CD14-positive monocyte (primary cell): ENCODE data around the gene OFD1. TPM values are rescaled to one million over a fixed set of nuclear protein-coding genes. Genes with fewer than 3 reads are reported as not detected.
A peak's percentile ranks its signal among the peaks of the same experiment; 100 is the strongest.

ENCODE experiments used
- DNase-seq, 3 donors: peaks; one replicate each; pipeline ENCODE4 v3.0.0-alpha.2; 2011 to 2022
- H2AFZ ChIP-seq: 2 replicates; pipeline ENCODE4 v1.6.0; 2012; ENCODE audit warnings: mild to moderate bottlenecking, low read depth, low read length, inconsistent platforms; ENCODE audit not compliant: insufficient read depth, poor library complexity, severe bottlenecking
- H3K27ac ChIP-seq, 2 donors: 1 replicate in 1 of 2; 2 replicates in 1 of 2; pipeline ENCODE4 v1.5.1; 2012 to 2013; ENCODE audit warnings: low read length in 2 of 2, control low read depth in 1 of 2, inconsistent platforms in 1 of 2, low read depth in 1 of 2, mild to moderate bottlenecking in 1 of 2
- H3K27me3 ChIP-seq, 2 donors: one replicate each; pipeline versions ENCODE4 v1.6.0 to v1.6.1; 2011 to 2013; ENCODE audit warnings: low read length in 2 of 2; ENCODE audit not compliant: control insufficient read depth in 2 of 2, insufficient read depth in 2 of 2
- H3K36me3 ChIP-seq, 2 donors: replicated peaks in 1 of 2; 1 replicate in 1 of 2; 2 replicates in 1 of 2; pipeline versions ENCODE4 v1.5.1 to v1.6.1; 2012 to 2013; ENCODE audit warnings: low read length in 2 of 2, control low read depth in 1 of 2, inconsistent platforms in 1 of 2, mild to moderate bottlenecking in 1 of 2; ENCODE audit not compliant: insufficient read depth in 2 of 2, control insufficient read depth in 1 of 2
- H3K4me1 ChIP-seq, 2 donors: 1 replicate in 1 of 2; 2 replicates in 1 of 2; pipeline versions ENCODE4 v1.5.1 to v1.6.1; 2012 to 2013; ENCODE audit warnings: low read length in 2 of 2, control low read depth in 1 of 2, inconsistent platforms in 1 of 2, mild to moderate bottlenecking in 1 of 2, moderate library complexity in 1 of 2; ENCODE audit not compliant: insufficient read depth in 2 of 2, control insufficient read depth in 1 of 2
- H3K4me2 ChIP-seq: replicated peaks from 2 replicates; pipeline ENCODE3; 2012; ENCODE audit warnings: low read length, moderate library complexity, mild to moderate bottlenecking; ENCODE audit not compliant: poor library complexity, severe bottlenecking; ENCODE audit errors: extremely low read depth
- H3K4me3 ChIP-seq, 3 experiments: fragments of 200-600 bp in 1 of 3; sonication (generic) in 1 of 3; replicated peaks in 1 of 3; 1 replicate in 2 of 3; 2 replicates in 1 of 3; pipeline ENCODE4 v1.5.1; 2011 to 2013; ENCODE audit warnings: low read length in 3 of 3, mild to moderate bottlenecking in 3 of 3, control low read depth in 2 of 3, low read depth in 2 of 3, inconsistent platforms in 1 of 3, moderate library complexity in 1 of 3
- H3K79me2 ChIP-seq: 2 replicates; pipeline ENCODE4 v1.6.0; 2012; ENCODE audit warnings: mild to moderate bottlenecking, control low read depth, inconsistent platforms, low read length, moderate library complexity; ENCODE audit not compliant: insufficient read depth
- H3K9ac ChIP-seq: 2 replicates; pipeline ENCODE4 v1.6.0; 2017; ENCODE audit warnings: low read length, mild to moderate bottlenecking; ENCODE audit not compliant: insufficient read depth, poor library complexity, severe bottlenecking
- H3K9me3 ChIP-seq, 2 donors: replicated peaks in 1 of 2; 1 replicate in 1 of 2; 2 replicates in 1 of 2; pipeline versions ENCODE4 v1.5.1 to v1.6.1; 2012 to 2013; ENCODE audit warnings: low read length in 2 of 2, control low read depth in 1 of 2; ENCODE audit not compliant: control insufficient read depth in 1 of 2, insufficient read depth in 1 of 2
- H4K20me1 ChIP-seq: 2 replicates; pipeline ENCODE4 v1.6.0; 2012; ENCODE audit warnings: mild to moderate bottlenecking, low read length, control low read depth, moderate library complexity; ENCODE audit not compliant: insufficient read depth
- H3K27ac Mint-ChIP-seq, 7 donors: one replicate each; pipeline ENCODE4 v1.8.0; 2020; ENCODE audit warnings: mild to moderate bottlenecking in 7 of 7, mixed read lengths in 7 of 7, moderate library complexity in 6 of 7, inconsistent platforms in 2 of 7
- H3K27me3 Mint-ChIP-seq, 3 donors: one replicate each; pipeline ENCODE4 v1.8.0; 2021 to 2022; ENCODE audit warnings: low read depth in 3 of 3, mild to moderate bottlenecking in 3 of 3, mixed read lengths in 3 of 3, moderate library complexity in 3 of 3, inconsistent platforms in 1 of 3
- H3K36me3 Mint-ChIP-seq, 2 donors: one replicate each; pipeline ENCODE4 v1.8.0; 2020; ENCODE audit warnings: mixed read lengths in 2 of 2, inconsistent platforms in 1 of 2, mild to moderate bottlenecking in 1 of 2
- H3K4me1 Mint-ChIP-seq: one replicate; pipeline ENCODE4 v1.8.0; 2020; ENCODE audit warnings: mild to moderate bottlenecking, mixed read lengths
- H3K4me3 Mint-ChIP-seq, 2 donors: one replicate each; pipeline ENCODE4 v1.8.0; 2020; ENCODE audit warnings: mild to moderate bottlenecking in 2 of 2, mixed read lengths in 2 of 2, moderate library complexity in 1 of 2
- H3K9me3 Mint-ChIP-seq, 7 donors: one replicate each; pipeline ENCODE4 v1.8.0; 2020 to 2022; ENCODE audit warnings: mixed read lengths in 7 of 7, mild to moderate bottlenecking in 6 of 7, moderate library complexity in 6 of 7, inconsistent platforms in 2 of 7
- WGBS: methylation state at CpG from one replicate; pipeline ENCODE4 v1.1.5; 2013; ENCODE audit warnings: missing lambda C conversion rate; ENCODE audit not compliant: insufficient coverage; 5-methylcytosine and 5-hydroxymethylcytosine counted together
- intact Hi-C, 2 donors: fragments of 100-400 bp; cut with micrococcal nuclease; formaldehyde crosslinking; loops; one replicate each; pipeline versions ENCODE4 v1.15.0 to v1.15.1; 2023
- polyA plus RNA-seq, 3 donors: library from polyadenylated mRNA; depleted of rRNA in 1 of 3; unstranded in 2 of 3; stranded (reverse) in 1 of 3; fragments of 300-500 nt in 2 of 3; fragments of >200 nt in 1 of 3; fragmentation: Illumina TruSeq in 2 of 3; gene quantifications; 1 replicate in 2 of 3; 2 replicates in 1 of 3; pipeline ENCODE4 v1.2.3, GENCODE V29; 2012 to 2021
- TF ChIP-seq, protein P1 (sequence below): fragments of 200-600 bp; IDR thresholded peaks from one replicate; pipeline ENCODE4 v1.8.0; 2022; ENCODE audit warnings: antibody characterized with exemption, mild to moderate bottlenecking

The OFD1 gene
- polyA plus RNA-seq, 3 donors, result 2.4 to 10.2 (median 2.9) TPM

DNA sequence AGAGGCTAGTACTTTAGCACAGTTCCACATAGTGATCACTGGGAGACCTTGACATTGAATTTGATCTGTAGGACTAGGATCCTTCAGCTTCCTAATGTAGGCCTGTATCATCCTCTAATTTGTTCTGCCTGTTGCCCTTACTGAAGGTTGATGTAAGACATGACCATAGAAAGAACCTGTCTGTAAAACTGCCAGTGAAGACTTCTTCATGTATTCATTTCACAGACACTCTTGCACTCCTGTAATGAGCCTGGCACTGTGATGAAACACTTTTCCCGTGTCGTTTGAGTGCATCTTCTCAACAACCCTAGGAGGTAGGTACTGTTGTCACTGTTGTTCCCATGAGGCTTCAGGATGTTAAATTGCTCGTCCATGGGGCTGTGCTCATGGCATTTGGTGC is 31.0 kb upstream of the OFD1 start:
- H3K27ac Mint-ChIP-seq, result peak overlapping the region in 2 of 7 donors; percentile 37 to 83
- H3K9me3 ChIP-seq, result no peaks in the 10 kb centered on the region
- H2AFZ ChIP-seq, result no peak overlapping the region
- no peak overlapping the region for H3K4me3 ChIP-seq
- H3K4me2 ChIP-seq, result no peak overlapping the region
- intact Hi-C loops, result no loop called here
- H3K36me3 Mint-ChIP-seq, result peaks cover 12 to 22% of the 10 kb centered on the region in 2 donors
- peaks cover 100% of the 10 kb centered on the region for H3K79me2 ChIP-seq
- H3K27me3 Mint-ChIP-seq, result peaks cover 0 to 7% (median 3%) of the 10 kb centered on the region in 3 donors
- peaks cover 41% of the 10 kb centered on the region for H3K4me1 Mint-ChIP-seq
- H3K9me3 Mint-ChIP-seq, result peaks cover 0 to 1% (median 0%) of the 10 kb centered on the region in 7 donors
- H3K27me3 ChIP-seq, result peaks cover 0 to 2% of the 10 kb centered on the region in 2 donors
- peak overlapping the region in 1 of 2 donors; percentile 43 for H3K27ac ChIP-seq
- TF ChIP-seq, protein P1, sequence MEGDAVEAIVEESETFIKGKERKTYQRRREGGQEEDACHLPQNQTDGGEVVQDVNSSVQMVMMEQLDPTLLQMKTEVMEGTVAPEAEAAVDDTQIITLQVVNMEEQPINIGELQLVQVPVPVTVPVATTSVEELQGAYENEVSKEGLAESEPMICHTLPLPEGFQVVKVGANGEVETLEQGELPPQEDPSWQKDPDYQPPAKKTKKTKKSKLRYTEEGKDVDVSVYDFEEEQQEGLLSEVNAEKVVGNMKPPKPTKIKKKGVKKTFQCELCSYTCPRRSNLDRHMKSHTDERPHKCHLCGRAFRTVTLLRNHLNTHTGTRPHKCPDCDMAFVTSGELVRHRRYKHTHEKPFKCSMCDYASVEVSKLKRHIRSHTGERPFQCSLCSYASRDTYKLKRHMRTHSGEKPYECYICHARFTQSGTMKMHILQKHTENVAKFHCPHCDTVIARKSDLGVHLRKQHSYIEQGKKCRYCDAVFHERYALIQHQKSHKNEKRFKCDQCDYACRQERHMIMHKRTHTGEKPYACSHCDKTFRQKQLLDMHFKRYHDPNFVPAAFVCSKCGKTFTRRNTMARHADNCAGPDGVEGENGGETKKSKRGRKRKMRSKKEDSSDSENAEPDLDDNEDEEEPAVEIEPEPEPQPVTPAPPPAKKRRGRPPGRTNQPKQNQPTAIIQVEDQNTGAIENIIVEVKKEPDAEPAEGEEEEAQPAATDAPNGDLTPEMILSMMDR, result no peak
- no peak overlapping the region for H3K4me3 Mint-ChIP-seq
- peaks cover 91% of the 10 kb centered on the region for H4K20me1 ChIP-seq
- WGBS, result no CpG with 5 or more reads among the region's 3 CpGs
- peaks cover 9 to 26% of the 10 kb centered on the region in 2 donors for H3K36me3 ChIP-seq
- no peak for DNase-seq
- no peak overlapping the region for H3K9ac ChIP-seq
- peaks cover 19% of the 10 kb centered on the region in 2 donors for H3K4me1 ChIP-seq

- H2AFZ ChIP-seq, result no peak overlapping the region
- intact Hi-C loops, result no loop called here
- peaks cover 45% of the 10 kb centered on the region for H3K79me2 ChIP-seq
- WGBS, result 93% methylated on average over 3 of the region's 4 CpGs
- H3K4me3 Mint-ChIP-seq, result no peak overlapping the region
- H3K36me3 Mint-ChIP-seq, result peaks cover 30 to 43% of the 10 kb centered on the region in 2 donors
- H3K4me2 ChIP-seq, result no peak overlapping the region
- no peaks in the 10 kb centered on the region for H3K9me3 Mint-ChIP-seq
- DNase-seq, result no peak
- no peaks in the 10 kb centered on the region for H3K4me1 Mint-ChIP-seq
- TF ChIP-seq, protein P1, result no peak
- peaks cover 0 to 3% (median 2%) of the 10 kb centered on the region in 3 donors for H3K27me3 Mint-ChIP-seq
- H3K4me3 ChIP-seq, result no peak overlapping the region
- peak overlapping the region in 3 of 7 donors; percentile 41 to 60 (median 43) for H3K27ac Mint-ChIP-seq
- H3K27ac ChIP-seq, result no peak overlapping the region
- no peaks in the 10 kb centered on the region for H3K27me3 ChIP-seq
- H3K36me3 ChIP-seq, result peaks cover 29 to 58% of the 10 kb centered on the region in 2 donors
- H3K9ac ChIP-seq, result no peak overlapping the region
- H3K9me3 ChIP-seq, result no peaks in the 10 kb centered on the region
- H4K20me1 ChIP-seq, result peaks cover 55% of the 10 kb centered on the region
- no peaks in the 10 kb centered on the region for H3K4me1 ChIP-seq
Observed at GRCh38 chrX:13711141-13711540, 23.4 kb upstream of the OFD1 start.
